Measurements from ENCODE around the gene QDPR.

QDPR gene

DNA sequence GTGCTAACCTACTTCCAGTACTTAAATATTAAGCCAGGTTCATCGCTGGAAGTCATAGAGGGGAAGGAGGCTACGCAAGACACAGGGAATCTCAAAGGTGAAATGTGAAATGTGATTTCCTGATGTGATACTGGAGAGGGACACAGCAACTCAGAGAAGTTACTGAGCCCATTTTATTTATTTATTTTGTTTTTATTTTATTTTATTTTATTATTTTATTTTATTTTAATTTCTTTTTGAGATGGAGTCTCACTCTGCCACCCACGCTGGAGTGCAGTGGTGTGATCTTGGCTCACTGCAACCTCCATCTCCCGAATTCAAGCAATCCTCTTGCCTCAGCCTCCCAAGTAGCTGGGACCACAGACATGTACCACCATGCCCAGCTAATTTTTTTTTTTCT, 22.8 kb upstream of the QDPR start:
- POLR2A ChIA-PET, result no interaction called here
- DNase-seq (ENCODE audit: extremely low spot score), result no peak
- TF ChIP-seq, protein P1, sequence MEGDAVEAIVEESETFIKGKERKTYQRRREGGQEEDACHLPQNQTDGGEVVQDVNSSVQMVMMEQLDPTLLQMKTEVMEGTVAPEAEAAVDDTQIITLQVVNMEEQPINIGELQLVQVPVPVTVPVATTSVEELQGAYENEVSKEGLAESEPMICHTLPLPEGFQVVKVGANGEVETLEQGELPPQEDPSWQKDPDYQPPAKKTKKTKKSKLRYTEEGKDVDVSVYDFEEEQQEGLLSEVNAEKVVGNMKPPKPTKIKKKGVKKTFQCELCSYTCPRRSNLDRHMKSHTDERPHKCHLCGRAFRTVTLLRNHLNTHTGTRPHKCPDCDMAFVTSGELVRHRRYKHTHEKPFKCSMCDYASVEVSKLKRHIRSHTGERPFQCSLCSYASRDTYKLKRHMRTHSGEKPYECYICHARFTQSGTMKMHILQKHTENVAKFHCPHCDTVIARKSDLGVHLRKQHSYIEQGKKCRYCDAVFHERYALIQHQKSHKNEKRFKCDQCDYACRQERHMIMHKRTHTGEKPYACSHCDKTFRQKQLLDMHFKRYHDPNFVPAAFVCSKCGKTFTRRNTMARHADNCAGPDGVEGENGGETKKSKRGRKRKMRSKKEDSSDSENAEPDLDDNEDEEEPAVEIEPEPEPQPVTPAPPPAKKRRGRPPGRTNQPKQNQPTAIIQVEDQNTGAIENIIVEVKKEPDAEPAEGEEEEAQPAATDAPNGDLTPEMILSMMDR (IDR thresholded peaks at IDR 0.05; ENCODE audit: control extremely low read depth, extremely low read depth, low read depth, missing control alignments), result no peak
- CTCF ChIA-PET, result interaction anchor here (1.4 to 2.8 kb wide), 3 partner anchors 14 to 833 kb away, joined by 4 to 14 read pairs (median 4); no protein-coding TSS in a partner anchor

DNA sequence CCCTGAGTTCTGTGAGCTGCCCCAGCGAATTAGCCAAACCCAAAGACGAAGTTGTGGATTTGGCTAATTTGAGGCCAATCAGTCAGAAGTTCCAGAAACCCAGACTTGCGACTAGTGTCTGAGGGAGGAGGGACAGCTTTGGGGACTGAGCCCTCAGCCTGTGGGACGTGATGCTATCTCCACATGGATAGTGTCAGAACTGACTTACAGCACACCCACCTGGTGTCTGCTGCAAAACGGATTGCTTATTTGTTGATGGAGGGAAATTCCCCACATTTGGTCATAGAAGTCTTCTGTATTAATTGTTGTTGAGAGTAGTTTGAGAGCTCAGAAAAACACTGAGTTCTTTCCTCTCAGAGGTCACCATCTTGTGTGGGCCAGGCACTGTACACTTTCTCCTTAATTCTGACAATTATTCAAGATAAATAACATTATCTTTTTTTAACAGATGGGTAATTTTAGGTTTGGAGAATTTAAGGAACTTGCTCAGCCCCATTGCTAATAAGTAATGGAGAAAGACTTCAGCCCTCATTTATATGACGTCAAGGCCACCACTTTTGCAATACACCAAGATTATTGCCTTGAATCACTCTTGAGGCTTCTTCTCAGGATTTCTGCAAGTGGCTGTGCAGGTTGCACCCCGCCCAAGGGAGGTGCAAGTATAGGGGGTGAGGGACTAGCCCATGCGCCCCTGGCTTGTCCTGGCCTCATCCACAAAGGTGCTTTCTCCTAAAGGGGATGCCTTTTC, 19.8 kb upstream of the QDPR start:
- ChIA-PET POLR2A (no interaction called here), CTCF (interaction anchor here (1.1 to 1.3 kb wide), 3 partner anchors 9 to 59 kb away, joined by 3 to 4 read pairs (median 4); no protein-coding TSS in a partner anchor)
- TF ChIP-seq, protein P1 (IDR thresholded peaks at IDR 0.05; ENCODE audit: control extremely low read depth, extremely low read depth, low read depth, missing control alignments), result no peak
- no peak for DNase-seq (ENCODE audit: extremely low spot score)

DNA sequence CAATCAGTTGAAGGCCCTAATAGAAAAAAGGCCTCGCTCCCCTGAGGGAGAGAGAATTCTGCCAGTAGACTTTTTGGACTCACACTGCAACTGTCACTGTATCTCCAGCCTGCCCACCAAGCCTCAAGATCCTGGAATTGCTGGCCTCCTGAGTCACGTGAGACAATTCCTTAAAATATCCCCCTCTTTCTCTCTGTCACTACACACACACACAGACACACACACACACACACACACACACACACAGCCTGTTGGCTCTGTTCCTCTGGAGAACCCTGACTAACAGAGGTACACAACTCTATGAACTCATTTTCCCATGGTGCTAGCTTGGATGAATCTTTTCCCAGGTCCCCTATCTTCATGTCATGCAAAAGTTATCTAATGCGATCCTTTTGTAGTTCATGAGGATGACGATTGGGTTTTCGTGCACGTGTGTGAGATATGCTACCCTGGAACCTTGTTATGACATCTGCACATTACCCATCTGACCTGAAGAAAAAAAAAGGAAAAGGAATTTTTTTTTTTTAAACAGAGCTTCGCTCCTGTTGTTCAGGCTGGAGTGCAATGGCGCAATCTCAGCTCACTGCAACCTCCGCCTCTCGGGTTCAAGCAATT, 16.8 kb upstream of the QDPR start:
- CTCF ChIA-PET, result no interaction called here
- DNase-seq (ENCODE audit: extremely low spot score), result no peak
- TF ChIP-seq, protein P1 (IDR thresholded peaks at IDR 0.05; ENCODE audit: control extremely low read depth, extremely low read depth, low read depth, missing control alignments), result no peak
- POLR2A ChIA-PET, result no interaction called here

DNA sequence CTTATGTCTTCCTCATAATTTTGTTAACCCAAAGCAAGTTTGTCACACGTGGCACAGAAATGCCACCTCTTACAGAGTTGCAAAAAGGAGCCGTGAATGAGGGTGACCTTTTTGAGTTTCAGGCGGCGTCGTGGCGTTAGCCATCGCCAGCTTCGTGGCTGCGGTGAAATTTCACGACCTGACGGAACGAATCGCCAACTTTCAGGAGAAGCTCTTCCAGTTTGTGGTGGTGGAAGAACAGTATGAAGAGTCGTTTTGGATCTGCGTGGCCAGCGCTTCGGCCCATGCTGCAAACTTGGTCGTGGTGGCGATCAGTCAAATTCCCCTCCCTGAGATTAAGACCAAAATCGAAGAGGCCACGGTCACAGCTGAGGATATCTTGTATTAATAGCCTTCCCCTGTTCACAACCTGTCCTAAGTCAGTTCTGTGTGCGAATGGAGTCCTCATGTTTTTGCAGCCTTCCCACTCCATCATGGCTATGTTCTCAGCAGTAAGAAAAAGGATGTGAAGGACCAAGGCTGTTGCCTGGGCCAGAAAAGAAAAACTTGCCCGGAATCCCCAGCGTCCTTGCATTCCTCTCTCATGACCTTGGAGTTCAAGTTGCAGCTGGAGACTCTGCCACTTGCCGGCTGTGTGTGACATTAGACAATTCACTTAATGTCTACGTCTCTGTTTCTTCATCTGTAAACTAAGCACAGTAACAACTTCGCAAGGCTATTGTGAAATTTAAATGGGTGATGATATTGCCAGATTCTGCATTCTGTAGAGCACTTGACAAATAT, 15.0 kb upstream of the QDPR start:
- ChIA-PET CTCF (interaction anchor here (1.2 to 1.7 kb wide), 2 partner anchors 14 to 17 kb away, joined by 3 to 4 read pairs; no protein-coding TSS in a partner anchor), POLR2A (no interaction called here)
- DNase-seq (ENCODE audit: extremely low spot score), result no peak
- TF ChIP-seq, protein P1 (IDR thresholded peaks at IDR 0.05; ENCODE audit: control extremely low read depth, extremely low read depth, low read depth, missing control alignments), result no peak

DNA sequence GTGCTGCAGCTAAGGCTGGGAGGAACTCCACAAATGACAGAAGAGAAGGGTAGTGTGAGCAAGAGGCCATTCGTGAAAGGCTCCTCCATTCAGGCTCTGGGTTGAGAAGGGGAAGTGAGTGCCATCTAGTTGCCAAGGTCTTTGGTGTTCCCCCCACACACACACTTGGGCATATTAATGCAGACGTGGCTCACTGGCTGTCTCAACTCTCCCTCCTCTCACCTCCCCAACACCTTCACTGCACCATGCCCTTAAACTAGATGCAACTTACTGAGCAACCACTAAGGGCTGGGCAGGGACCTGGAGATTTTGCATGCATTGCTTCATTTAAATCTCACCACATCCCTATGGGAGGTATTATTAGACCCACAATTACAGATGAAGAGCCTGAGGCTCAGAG, 11.8 kb upstream of the QDPR start:
- ChIA-PET POLR2A (no interaction called here), CTCF (no interaction called here)
- TF ChIP-seq, protein P1 (IDR thresholded peaks at IDR 0.05; ENCODE audit: control extremely low read depth, extremely low read depth, low read depth, missing control alignments), result no peak
- no peak for DNase-seq (ENCODE audit: extremely low spot score)

DNA sequence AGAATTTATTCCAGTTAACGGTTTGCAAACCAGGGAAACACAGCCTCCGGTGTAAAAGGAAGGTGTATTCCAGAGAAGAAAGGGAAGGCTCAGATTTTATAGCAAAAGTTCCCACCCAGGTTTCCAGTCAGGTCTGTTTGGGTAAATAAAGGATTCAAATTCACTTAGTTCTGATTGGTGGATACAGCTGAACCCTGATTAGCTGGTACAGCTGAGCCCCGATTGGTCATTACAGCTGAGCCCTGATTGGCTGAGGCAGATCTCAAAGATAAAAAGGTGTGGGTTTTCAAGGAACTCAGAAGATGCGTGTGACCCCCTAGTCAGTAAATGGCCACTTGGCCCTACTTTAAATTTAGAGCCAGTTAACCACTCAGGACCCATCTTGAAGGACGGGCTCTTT, 9.7 kb upstream of the QDPR start:
- TF ChIP-seq, protein P1 (IDR thresholded peaks at IDR 0.05; ENCODE audit: control extremely low read depth, extremely low read depth, low read depth, missing control alignments), result no peak
- DNase-seq (ENCODE audit: extremely low spot score), result no peak
- POLR2A ChIA-PET, result no interaction called here
- CTCF ChIA-PET, result interaction anchor here (1.3 kb wide), 1 partner anchor 9 kb away, joined by 3 read pairs; no protein-coding TSS in a partner anchor

Measured in GM10248 (cell line).